Type B pancreatic cell (in vitro differentiated cells): Measurements from ENCODE around the gene ATR. TPM values are rescaled to one million over a fixed set of nuclear protein-coding genes. Genes with fewer than 3 reads are reported as not detected.
"Not testable (repeated sequence)": the region's sequence is repeated elsewhere in the genome, so short reads cannot be mapped to it uniquely, and the experiment has no call there.

ENCODE experiments used
- DNase-seq: peaks from one replicate; pipeline ENCODE4 v3.0.0; 2021; ENCODE audit warnings: mixed read lengths; ENCODE audit not compliant: unreplicated experiment; ENCODE audit errors: extremely low spot score
- H3K27ac Mint-ChIP-seq: 2 replicates; pipeline ENCODE4 v1.8.0; 2021; ENCODE audit warnings: mild to moderate bottlenecking, mixed read lengths
- H3K27me3 Mint-ChIP-seq: 2 replicates; pipeline ENCODE4 v1.8.0; 2021; ENCODE audit warnings: mixed read lengths
- H3K36me3 Mint-ChIP-seq: 2 replicates; pipeline ENCODE4 v1.8.0; 2021; ENCODE audit warnings: mixed read lengths
- H3K4me1 Mint-ChIP-seq: one replicate; pipeline ENCODE4 v1.8.0; 2021; ENCODE audit warnings: mixed read lengths; ENCODE audit not compliant: unreplicated experiment
- H3K4me3 Mint-ChIP-seq: 2 replicates; pipeline ENCODE4 v1.8.0; 2021; ENCODE audit warnings: mild to moderate bottlenecking, mixed read lengths
- H3K9me3 Mint-ChIP-seq: 2 replicates; pipeline ENCODE4 v1.8.0; 2021; ENCODE audit warnings: mixed read lengths
- CTCF ChIP-seq: fragments of 200-600 bp; sonication (generic); conservative IDR thresholded peaks from 2 replicates; pipeline ENCODE4 v1.5.0; 2021; ENCODE audit warnings: antibody characterized with exemption, mild to moderate bottlenecking
- total RNA-seq: library from RNA; stranded (reverse); gene quantifications from 2 replicates; pipeline ENCODE4 v1.2.1, GENCODE V29; 2021; ENCODE audit warnings: low replicate concordance

ATR gene
- total RNA-seq, 1 donor from 2014 or later: 30.0 TPM

- Mint-ChIP-seq H3K4me1 (peaks cover 14% of the 10 kb centered on the region), H3K4me3 (no peak overlapping the region), H3K36me3 (peaks cover 11% of the 10 kb centered on the region), H3K27me3 (no peaks in the 10 kb centered on the region), H3K9me3 (no peaks in the 10 kb centered on the region), H3K27ac (no peak overlapping the region)
- no peak for DNase-seq
- no peak for TF ChIP-seq CTCF
These were observed 3.9 kb downstream of the ATR start for GRCh38 chr3:142574665-142575064.

GRCh38 chr3:142574223-142574622, 4.3 kb downstream of the ATR start:
- H3K36me3 Mint-ChIP-seq: peaks cover 11% of the 10 kb centered on the region
- not testable (repeated sequence) for H3K9me3 Mint-ChIP-seq, DNase-seq, H3K27me3 Mint-ChIP-seq, H3K4me3 Mint-ChIP-seq, H3K27ac Mint-ChIP-seq
- H3K4me1 Mint-ChIP-seq: peaks cover 14% of the 10 kb centered on the region

- H3K36me3 Mint-ChIP-seq: peaks cover 14% of the 10 kb centered on the region
- H3K4me1 Mint-ChIP-seq: not testable (repeated sequence)
These were observed 9.1 kb downstream of the ATR start for GRCh38 chr3:142569422-142569821.

GRCh38 chr3:142568393-142569017, 10.0 kb downstream of the ATR start:
- no peak for DNase-seq
- H3K36me3 Mint-ChIP-seq: peaks cover 14% of the 10 kb centered on the region
- no peaks in the 10 kb centered on the region for H3K4me1 Mint-ChIP-seq
- no peaks in the 10 kb centered on the region for H3K9me3 Mint-ChIP-seq
- no peak overlapping the region for H3K4me3 Mint-ChIP-seq
- H3K27me3 Mint-ChIP-seq: no peaks in the 10 kb centered on the region
- H3K27ac Mint-ChIP-seq: no peak overlapping the region
- no peak for TF ChIP-seq CTCF

More at GRCh38 chr3:142569422-142569821, 9.1 kb downstream of the ATR start:
- not testable (repeated sequence) for H3K4me3 Mint-ChIP-seq, H3K9me3 Mint-ChIP-seq, H3K27ac Mint-ChIP-seq, DNase-seq, H3K27me3 Mint-ChIP-seq

- H3K27ac Mint-ChIP-seq: no peak overlapping the region
- H3K9me3 Mint-ChIP-seq: no peaks in the 10 kb centered on the region
- DNase-seq: no peak
- no peak for TF ChIP-seq CTCF
- no peaks in the 10 kb centered on the region for H3K27me3 Mint-ChIP-seq
- peaks cover 22% of the 10 kb centered on the region for H3K36me3 Mint-ChIP-seq
- H3K4me1 Mint-ChIP-seq: no peaks in the 10 kb centered on the region
- H3K4me3 Mint-ChIP-seq: no peak overlapping the region
These were observed 12.4 kb downstream of the ATR start for GRCh38 chr3:142566096-142566495.

GRCh38 chr3:142563496-142563997, 15.0 kb downstream of the ATR start:
- Mint-ChIP-seq H3K27me3 (no peaks in the 10 kb centered on the region), H3K4me3 (no peak overlapping the region), H3K36me3 (peaks cover 17% of the 10 kb centered on the region), H3K4me1 (no peaks in the 10 kb centered on the region), H3K27ac (no peak overlapping the region), H3K9me3 (no peaks in the 10 kb centered on the region)
- DNase-seq: no peak
- TF ChIP-seq CTCF: no peak
